Keratinocyte (primary cell): ENCODE results near the gene ITGB6. TPM values are rescaled to one million over a fixed set of nuclear protein-coding genes. Genes with fewer than 3 reads are reported as not detected.

ENCODE experiments used
- DNase-seq: peaks from one replicate; pipeline ENCODE4 v3.0.0-alpha.2; 2011; ENCODE audit warnings: low read depth, missing footprints, low spot score
- FAIRE-seq: peaks from 2 replicates; lab custom pipeline; 2011; peaks lifted over from hg19 to GRCh38; lab: Jason Lieb, UNC
- H2AFZ ChIP-seq: 2 replicates; pipeline ENCODE4 v1.6.0; 2012; ENCODE audit warnings: low read length, control low read depth, inconsistent platforms; ENCODE audit not compliant: control insufficient read depth
- H3K27ac ChIP-seq: 2 replicates; pipeline ENCODE4 v1.5.1; 2011; ENCODE audit warnings: low read length; ENCODE audit not compliant: control insufficient read depth, insufficient read depth
- H3K27me3 ChIP-seq: 3 replicates; pipeline ENCODE4 v1.6.0; 2011; ENCODE audit warnings: low read length; ENCODE audit not compliant: control insufficient read depth, insufficient read depth; ENCODE audit errors: extremely low read depth
- H3K36me3 ChIP-seq, 2 experiments: 2 replicates in 1 of 2; 3 replicates in 1 of 2; pipeline ENCODE4 v1.5.1; 2011; ENCODE audit warnings: low read length in 2 of 2, mild to moderate bottlenecking in 1 of 2; ENCODE audit not compliant: control insufficient read depth in 2 of 2, insufficient read depth in 2 of 2; ENCODE audit errors: extremely low read depth in 1 of 2
- H3K4me1 ChIP-seq: 3 replicates; pipeline ENCODE4 v1.5.1; 2011; ENCODE audit warnings: low read length; ENCODE audit not compliant: control insufficient read depth, insufficient read depth; ENCODE audit errors: extremely low read depth
- H3K4me2 ChIP-seq: 3 replicates; pipeline ENCODE4 v1.6.0; 2011; ENCODE audit warnings: low read depth, low read length; ENCODE audit not compliant: control insufficient read depth, insufficient read depth; ENCODE audit errors: extremely low read depth
- H3K4me3 ChIP-seq, 3 experiments: fragments of 200-600 bp in 1 of 3; sonication (generic) in 1 of 3; 2 replicates in 2 of 3; 3 replicates in 1 of 3; pipeline ENCODE4 v1.5.1; 2011 to 2016; ENCODE audit warnings: low read length in 3 of 3, mild to moderate bottlenecking in 3 of 3, control low read depth in 2 of 3, inconsistent platforms in 1 of 3, low read depth in 1 of 3, mixed read lengths in 1 of 3, mixed run types in 1 of 3, moderate library complexity in 1 of 3; ENCODE audit not compliant: control insufficient read depth in 2 of 3, insufficient read depth in 2 of 3; ENCODE audit errors: extremely low read depth in 1 of 3
- H3K79me2 ChIP-seq: 2 replicates; pipeline ENCODE4 v1.6.0; 2012; ENCODE audit warnings: low read length; ENCODE audit not compliant: control insufficient read depth, insufficient read depth
- H3K9ac ChIP-seq: 3 replicates; pipeline ENCODE4 v1.6.0; 2011; ENCODE audit warnings: low read length; ENCODE audit not compliant: control insufficient read depth, insufficient read depth; ENCODE audit errors: extremely low read depth
- H3K9me1 ChIP-seq: 3 replicates; pipeline ENCODE4 v1.6.0; 2011; ENCODE audit warnings: low read length; ENCODE audit not compliant: control insufficient read depth, insufficient read depth; ENCODE audit errors: extremely low read depth
- H3K9me3 ChIP-seq: 2 replicates; pipeline ENCODE4 v1.5.1; 2012; ENCODE audit warnings: low read depth, low read length; ENCODE audit not compliant: control insufficient read depth
- H4K20me1 ChIP-seq: 3 replicates; pipeline ENCODE4 v1.6.0; 2011; ENCODE audit warnings: low read length; ENCODE audit not compliant: control insufficient read depth, insufficient read depth; ENCODE audit errors: extremely low read depth
- EZH2 ChIP-seq: IDR thresholded peaks from one replicate; pipeline ENCODE4 v1.6.1; 2012; ENCODE audit warnings: inconsistent platforms, mild to moderate bottlenecking, low read length, moderate library complexity
- dilution Hi-C: fragments of 300-500 bp; cut with MboI; formaldehyde crosslinking; loops from one replicate; pipeline ENCODE4 v1.7.0; 2020; ENCODE audit warnings: low sequenced_read_pairs; ENCODE audit not compliant: extremely low pct_ligation_motif_present
- polyA plus RNA-seq, 5 experiments: library from polyadenylated mRNA; depleted of rRNA in 3 of 5; stranded (reverse) in 3 of 5; stranded (forward) in 1 of 5; unstranded in 1 of 5; fragments of >200 nt; gene quantifications; 1 replicate in 1 of 5; 2 replicates in 3 of 5; 3 replicates in 1 of 5; pipeline versions ENCODE4 v1.2.1 to v1.2.3, GENCODE V29; 2011 to 2012; ENCODE audit warnings: missing spikeins in 2 of 5, low read depth in 1 of 5, low replicate concordance in 1 of 5
- TF ChIP-seq, protein P1 (sequence below), 3 experiments: IDR thresholded peaks in 1 of 3; conservative IDR thresholded peaks in 1 of 3; optimal IDR thresholded peaks in 1 of 3; 2 replicates in 2 of 3; 3 replicates in 1 of 3; pipeline versions ENCODE3 to v1.5.1; 2011; ENCODE audit warnings: low read length in 3 of 3, mild to moderate bottlenecking in 3 of 3, moderate library complexity in 2 of 3, control low read depth in 1 of 3, inconsistent platforms in 1 of 3; ENCODE audit not compliant: insufficient read depth in 2 of 3; ENCODE audit errors: extremely low read depth in 1 of 3

Gene ITGB6
- polyA plus RNA-seq, 1 donor (not counting 4 experiments of a cell fraction or from before 2014, with no cell fraction given): 183 TPM

DNA sequence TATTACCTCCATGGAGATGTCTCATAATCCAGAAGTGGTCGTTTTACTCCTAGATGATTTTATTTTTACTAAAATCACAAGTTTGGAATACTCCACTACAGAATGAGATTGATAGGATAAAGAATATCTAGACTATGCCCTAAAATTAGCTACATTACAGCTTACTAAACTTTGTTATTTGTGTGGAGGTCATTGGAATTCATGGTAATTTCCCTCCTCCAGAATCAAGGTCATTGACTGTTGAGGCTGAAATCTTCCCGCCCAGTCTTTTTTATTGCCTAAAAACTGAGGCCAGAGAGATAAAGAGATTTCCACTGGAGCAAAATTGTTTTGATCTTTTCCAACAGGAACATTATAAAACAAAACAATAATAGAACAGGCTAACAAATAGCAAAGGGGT lies 35.0 kb downstream of the ITGB6 start:
- Histone ChIP-seq H3K4me2 (no peak overlapping the region), H3K36me3 (peaks cover 17 to 18% of the 10 kb centered on the region in 2 experiments), H3K79me2 (no peaks in the 10 kb centered on the region), H4K20me1 (no peaks in the 10 kb centered on the region), H3K27ac (no peak overlapping the region), H3K9ac (no peak overlapping the region), H3K27me3 (no peaks in the 10 kb centered on the region), H3K4me1 (no peaks in the 10 kb centered on the region), H3K4me3 (no peak overlapping the region), H2AFZ (no peak overlapping the region), H3K9me1 (no peaks in the 10 kb centered on the region), H3K9me3 (no peaks in the 10 kb centered on the region)
- DNase-seq (no peak), FAIRE-seq (no peak)
- no peak for TF ChIP-seq EZH2
- TF ChIP-seq, protein P1, sequence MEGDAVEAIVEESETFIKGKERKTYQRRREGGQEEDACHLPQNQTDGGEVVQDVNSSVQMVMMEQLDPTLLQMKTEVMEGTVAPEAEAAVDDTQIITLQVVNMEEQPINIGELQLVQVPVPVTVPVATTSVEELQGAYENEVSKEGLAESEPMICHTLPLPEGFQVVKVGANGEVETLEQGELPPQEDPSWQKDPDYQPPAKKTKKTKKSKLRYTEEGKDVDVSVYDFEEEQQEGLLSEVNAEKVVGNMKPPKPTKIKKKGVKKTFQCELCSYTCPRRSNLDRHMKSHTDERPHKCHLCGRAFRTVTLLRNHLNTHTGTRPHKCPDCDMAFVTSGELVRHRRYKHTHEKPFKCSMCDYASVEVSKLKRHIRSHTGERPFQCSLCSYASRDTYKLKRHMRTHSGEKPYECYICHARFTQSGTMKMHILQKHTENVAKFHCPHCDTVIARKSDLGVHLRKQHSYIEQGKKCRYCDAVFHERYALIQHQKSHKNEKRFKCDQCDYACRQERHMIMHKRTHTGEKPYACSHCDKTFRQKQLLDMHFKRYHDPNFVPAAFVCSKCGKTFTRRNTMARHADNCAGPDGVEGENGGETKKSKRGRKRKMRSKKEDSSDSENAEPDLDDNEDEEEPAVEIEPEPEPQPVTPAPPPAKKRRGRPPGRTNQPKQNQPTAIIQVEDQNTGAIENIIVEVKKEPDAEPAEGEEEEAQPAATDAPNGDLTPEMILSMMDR (optimal IDR thresholded peaks at IDR 0.05 in 1 of 3, IDR thresholded peaks at IDR 0.05 in 1 of 3, conservative IDR thresholded peaks at IDR 0.05 in 1 of 3; ENCODE audit: extremely low read depth in 1 of 3, insufficient read depth in 2 of 3, low read length in 3 of 3): no peak
- dilution Hi-C loops: no loop called here

DNA sequence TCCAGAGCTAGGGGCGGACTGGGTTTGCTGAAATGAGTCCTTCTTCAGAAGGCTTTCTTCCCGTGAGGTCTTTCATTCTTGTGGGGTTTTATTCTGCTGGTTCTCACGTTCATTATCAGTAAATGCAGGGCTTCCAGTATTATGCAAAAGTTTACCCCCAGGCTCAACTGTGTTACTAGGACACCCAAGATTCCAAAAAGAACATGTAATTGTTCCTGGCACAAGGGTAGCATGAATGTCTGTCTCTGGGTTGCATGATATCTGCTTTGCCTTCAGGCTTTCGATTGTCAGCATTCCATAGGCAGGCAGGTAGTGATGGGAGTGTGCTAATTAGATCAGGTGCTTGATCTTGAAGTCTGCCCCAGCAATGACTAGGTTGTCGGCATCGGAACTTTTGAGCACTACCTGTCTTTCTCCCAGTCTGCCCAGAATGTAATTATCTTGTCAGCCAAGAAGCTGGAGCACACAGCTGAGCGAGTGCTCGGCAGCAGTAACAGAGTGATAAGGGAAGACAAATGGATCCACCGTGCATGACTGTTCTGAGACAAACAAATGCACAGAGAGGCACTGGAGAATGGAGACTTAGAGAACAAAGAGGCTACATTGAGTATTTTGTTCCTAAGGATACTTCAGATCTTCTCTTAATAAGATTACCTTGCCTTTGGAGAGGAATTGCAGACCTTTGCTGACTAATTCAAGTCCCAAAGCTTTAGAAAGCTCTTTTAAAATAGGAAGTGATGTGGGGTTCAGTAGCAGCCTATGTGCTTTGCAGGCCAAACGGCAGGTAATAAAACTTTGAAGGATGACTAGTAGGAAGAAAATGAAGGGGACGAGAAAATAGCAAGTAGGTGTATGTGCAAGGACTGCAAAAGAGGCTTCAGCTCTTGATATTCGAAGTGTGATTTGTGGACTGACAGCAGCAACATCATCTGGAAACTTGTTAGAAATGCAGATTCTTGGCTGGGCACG lies 41.9 kb downstream of the ITGB6 start:
- Histone ChIP-seq H3K4me2 (peak overlapping the region; percentile 65), H2AFZ (no peak overlapping the region)

More for the DNA sequence above, 41.9 kb downstream of the ITGB6 start:
- Histone ChIP-seq H3K9me3 (no peaks in the 10 kb centered on the region), H3K4me1 (peaks cover 25% of the 10 kb centered on the region), H3K27me3 (no peaks in the 10 kb centered on the region), H3K4me3 (no peak overlapping the region), H3K27ac (peak overlapping the region; percentile 78), H3K9ac (peak overlapping the region; percentile 45), H3K79me2 (no peaks in the 10 kb centered on the region), H4K20me1 (no peaks in the 10 kb centered on the region), H3K36me3 (peaks cover 7 to 8% of the 10 kb centered on the region in 2 experiments), H3K9me1 (no peaks in the 10 kb centered on the region)
- DNase-seq (peak; percentile 36), FAIRE-seq (peak; percentile 96)
- dilution Hi-C loops: no loop called here
- TF ChIP-seq, protein P1 (optimal IDR thresholded peaks at IDR 0.05 in 1 of 3, IDR thresholded peaks at IDR 0.05 in 1 of 3, conservative IDR thresholded peaks at IDR 0.05 in 1 of 3; ENCODE audit: extremely low read depth in 1 of 3, insufficient read depth in 2 of 3, low read length in 3 of 3): no peak
- no peak for TF ChIP-seq EZH2
